Panc1 (cell line): Measurements from ENCODE around the gene C11orf65.

Source experiments
- CTCF ChIP-seq: fragments of 450-650 bp; IDR thresholded peaks from 2 replicates; pipeline ENCODE4 v1.5.1; 2017; ENCODE audit warnings: mild to moderate bottlenecking
- POLR2AphosphoS5 ChIP-seq: IDR thresholded peaks from 2 replicates; pipeline ENCODE4 v1.6.1; 2012; ENCODE audit warnings: mild to moderate bottlenecking, low read depth, low read length, moderate library complexity

GRCh38 chr11:108392353-108392752, 75.0 kb downstream of the C11orf65 start:
- TF ChIP-seq CTCF (no peak), POLR2AphosphoS5 (no peak)
